CD4-positive, alpha-beta T cell treated with Interleukin-15 for 1 hour (primary cell): Measurements from ENCODE around the gene UQCRH.
"Not testable (repeated sequence)": the region's sequence is repeated elsewhere in the genome, so short reads cannot be mapped to it uniquely, and the experiment has no call there.

Source experiments
- DNase-seq: peaks from one replicate; pipeline ENCODE4 v3.0.0-alpha.2; 2020

UQCRH gene

GRCh38 chr1:46334030-46334384 lies 30.5 kb downstream of the UQCRH start:
- DNase-seq = no peak

GRCh38 chr1:46335081-46335480 lies 31.6 kb downstream of the UQCRH start:
- no peak for DNase-seq

- DNase-seq = not testable (repeated sequence)
These were observed 33.9 kb downstream of the UQCRH start for GRCh38 chr1:46337409-46337808.

DNA sequence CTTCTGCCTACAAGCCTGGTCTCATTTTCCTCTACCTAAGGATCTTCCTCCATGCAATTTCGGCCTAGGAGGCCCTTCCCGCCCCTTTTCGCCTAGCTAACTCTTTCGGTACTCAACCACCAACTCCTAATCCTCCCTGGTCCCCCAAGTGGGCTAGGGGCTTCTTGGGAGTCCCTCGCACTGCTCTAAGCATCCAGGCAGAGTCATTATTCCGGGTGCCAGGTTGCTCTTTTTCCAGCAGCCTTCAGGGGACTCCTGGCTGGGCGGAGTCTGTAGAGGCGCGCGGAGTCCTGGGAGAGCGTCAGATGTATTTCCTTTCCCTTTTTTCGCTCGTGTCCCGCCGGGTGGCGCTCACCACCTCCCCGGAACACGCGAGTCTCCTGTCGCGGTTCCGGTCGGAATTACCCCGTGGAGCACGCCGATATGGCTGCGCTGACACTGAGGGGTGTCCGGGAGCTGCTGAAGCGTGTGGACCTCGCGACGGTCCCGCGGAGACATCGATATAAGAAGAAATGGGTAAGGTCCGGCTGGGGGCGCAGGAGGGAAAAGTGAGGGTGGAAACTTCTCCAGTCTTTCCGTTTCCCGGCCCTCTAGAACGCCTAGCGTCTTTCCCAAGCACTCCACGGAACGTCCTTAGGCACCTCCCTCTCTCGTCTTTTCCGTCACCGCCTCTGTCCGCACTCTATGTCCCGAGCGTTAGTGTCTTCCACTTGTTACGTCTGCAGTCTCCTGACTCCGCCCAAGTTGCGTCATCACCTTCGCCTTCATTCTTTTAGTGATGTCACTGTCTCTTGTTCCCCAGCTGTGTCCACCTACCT lies 37.1 kb downstream of the UQCRH start, which contains the start of gene NSUN4:
NSUN4 (plus strand) TSS at position 404 of the 818 bp plus-strand sequence; CDS start at position 424, 20 bp downstream.
- peak; percentile 91 for DNase-seq

GRCh38 chr1:46341222-46342083 lies 38.0 kb downstream of the UQCRH start:
- DNase-seq = no peak

DNA sequence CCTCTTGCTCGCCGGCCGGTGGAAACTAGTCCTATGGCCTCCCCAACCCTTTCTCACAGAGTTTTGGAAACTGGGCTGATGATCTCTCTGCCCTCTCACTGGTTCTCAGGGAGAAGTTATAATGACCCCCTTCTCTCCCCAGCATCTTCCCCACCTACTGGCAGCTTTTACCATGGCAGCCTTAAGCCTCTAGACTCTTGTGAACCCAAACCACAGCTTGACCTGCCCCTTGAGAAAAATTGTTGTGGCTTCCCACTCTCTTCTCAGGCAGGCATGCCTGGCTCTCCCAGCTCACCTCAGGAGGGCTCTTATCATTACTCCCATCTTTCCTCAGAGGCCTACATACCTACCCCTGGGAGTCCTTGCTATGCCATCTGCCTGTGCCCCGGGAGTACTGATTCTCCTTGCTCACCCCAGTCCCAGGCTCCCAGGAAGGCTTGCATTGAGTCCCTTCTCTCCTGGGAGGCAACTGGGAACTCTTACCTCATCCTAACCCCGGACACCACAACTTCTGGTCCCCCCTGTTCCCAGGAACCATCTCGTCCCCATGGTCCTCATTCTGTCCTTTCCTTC lies 38.7 kb downstream of the UQCRH start:
- no peak for DNase-seq

DNA sequence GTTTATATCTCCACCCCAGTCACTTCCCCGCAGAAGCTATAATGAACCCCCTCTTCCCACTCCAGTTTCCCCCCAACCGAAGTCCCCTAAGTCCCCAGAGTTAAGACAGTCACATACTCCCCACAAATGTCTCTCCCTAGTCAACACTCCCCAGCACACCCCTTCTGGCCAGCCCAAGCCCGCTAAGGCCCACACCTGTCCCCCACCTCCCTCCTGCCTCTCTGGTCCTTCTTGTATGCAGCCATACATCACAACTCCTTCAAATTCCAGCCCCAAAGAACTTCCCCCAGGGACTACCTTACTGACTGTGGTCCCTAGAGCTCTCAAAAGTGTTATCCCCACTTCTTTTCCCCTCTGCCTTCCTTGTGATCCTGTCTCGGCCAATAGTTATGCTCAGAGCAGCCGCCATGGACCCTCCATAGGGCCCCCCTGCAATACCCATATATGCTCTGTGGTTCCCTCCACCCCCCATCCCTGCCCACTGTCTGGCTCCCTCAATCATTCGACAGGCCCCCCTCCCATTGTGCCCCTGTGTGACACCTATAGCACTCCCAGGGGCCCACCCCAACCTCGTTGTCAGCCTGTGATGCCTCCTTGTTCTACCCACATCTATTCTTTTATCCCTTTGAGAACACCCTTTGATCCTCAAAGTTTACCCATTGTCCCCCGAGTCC lies 39.3 kb downstream of the UQCRH start:
- DNase-seq = no peak

GRCh38 chr1:46343351-46343695 lies 39.8 kb downstream of the UQCRH start:
- no peak for DNase-seq

GRCh38 chr1:46343705-46344104 lies 40.2 kb downstream of the UQCRH start:
- DNase-seq = no peak

DNA sequence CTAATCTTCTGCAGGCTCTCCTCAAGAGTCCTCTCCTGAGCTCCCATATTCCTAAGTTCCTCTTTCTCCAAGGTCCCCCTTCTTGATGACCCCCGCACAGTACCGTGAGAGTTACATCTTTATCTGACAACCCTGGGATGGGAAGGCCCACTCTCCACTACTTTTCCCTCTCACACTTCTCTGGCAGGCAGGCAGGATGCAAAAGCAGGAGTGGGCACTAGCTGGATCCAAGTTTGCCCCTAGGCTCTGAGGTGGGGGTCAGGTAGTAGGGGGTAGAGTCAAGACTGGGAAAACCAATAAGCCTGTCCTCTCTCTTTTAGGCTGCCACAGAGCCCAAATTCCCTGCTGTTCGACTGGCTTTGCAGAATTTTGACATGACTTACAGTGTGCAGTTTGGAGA lies 41.0 kb downstream of the UQCRH start:
- no peak for DNase-seq

DNA sequence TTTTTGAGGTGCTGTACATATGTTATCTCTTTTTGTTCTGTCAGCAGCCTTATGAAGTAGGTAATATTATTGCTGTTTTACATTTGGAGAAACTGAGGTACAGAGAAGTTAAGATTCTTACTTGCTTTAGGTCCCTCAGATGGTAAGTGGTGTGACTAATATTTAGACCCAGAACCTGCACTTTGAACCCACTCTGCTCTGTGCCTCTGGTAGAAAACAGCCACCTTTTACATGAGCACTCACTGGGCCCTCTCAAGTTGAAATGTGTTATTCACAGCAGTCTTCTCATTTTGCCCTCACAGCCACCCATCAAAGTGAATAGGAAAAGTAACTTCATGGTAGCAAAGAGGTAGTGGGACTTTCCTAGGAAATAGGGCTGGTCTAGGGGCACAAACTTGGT lies 41.8 kb downstream of the UQCRH start:
- DNase-seq = no peak

DNA sequence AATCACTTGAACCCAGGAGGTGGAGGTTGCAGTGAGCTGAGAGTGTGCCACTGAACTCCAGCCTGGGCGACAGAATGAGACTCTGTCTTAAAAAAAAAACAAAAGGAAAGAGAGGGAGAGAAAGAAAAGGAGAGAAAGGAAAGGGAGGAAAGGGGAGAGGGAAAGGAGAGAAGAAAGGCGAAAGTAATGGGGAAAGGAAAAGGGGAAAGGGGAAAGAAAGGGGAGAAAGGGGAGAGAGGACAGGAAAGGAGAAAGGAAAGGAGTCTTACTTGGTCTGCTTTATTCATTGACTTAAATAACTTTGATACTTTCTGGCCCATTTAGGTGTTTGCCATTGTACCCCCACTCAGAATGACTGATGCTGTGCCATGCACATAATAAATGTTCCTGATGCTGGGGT lies 48.9 kb downstream of the UQCRH start:
- DNase-seq = no peak

DNA sequence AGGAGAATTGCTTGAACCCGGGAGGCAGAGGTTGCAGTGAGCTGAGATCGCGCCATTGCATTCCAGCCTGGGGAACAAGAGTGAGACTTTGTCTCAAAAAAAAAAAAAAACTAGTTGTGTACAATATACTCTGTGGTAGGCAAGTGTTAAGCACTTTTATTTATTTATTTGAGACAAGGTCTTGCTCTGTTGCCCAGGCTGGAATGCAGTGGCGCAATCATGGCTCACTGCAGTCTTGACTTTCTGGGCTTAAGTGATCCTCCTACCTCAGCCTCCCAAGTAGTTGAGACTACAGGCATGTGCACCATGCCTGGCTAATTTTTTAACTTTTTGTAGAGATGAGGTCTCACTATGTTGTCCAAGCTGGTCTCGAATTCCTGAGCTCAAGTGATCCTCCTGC lies 52.4 kb downstream of the UQCRH start:
- not testable (repeated sequence) for DNase-seq

DNA sequence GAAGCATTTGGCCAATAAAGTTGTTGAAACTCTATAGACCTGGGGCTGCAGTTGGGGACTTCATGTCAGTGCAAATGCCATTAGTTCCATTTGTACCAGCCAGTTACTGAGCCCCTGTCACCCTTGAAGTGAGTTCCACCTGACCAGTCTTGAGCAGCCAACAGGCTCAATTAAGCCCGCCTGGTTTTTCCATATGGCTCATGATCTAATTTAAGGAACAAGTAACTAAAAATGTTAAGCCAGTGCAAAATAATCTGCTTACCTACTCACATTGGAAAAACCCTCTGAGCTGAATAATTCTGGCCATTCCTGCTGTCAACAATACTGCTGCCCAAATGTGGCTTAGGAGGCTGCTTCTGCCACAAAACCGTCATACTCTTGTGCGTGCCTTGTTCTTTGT lies 58.7 kb downstream of the UQCRH start:
- no peak for DNase-seq

DNA sequence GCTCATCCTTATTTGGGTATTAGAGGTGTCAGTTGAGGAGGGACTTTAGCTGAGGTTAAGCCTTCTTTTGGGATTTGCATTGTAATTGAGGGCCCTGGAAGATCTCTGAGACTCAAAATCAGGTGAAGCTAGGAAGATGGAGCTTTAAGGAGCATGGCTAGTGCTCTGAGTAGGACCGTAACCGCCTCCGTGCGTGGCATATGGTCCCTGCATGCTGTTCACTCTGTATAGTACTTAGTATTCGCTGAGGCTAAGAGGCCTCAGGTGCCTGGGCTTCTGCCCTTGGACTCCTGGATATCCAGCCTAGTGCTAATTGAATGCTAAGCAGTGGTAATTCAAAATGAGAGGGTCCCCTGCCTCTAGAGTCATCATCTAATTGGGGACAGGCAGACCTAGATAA lies 59.6 kb downstream of the UQCRH start:
- no peak for DNase-seq

- no peak for DNase-seq
These were observed 61.1 kb downstream of the UQCRH start for GRCh38 chr1:46364612-46365011.

- not testable (repeated sequence) for DNase-seq
These were observed 62.3 kb downstream of the UQCRH start for GRCh38 chr1:46365796-46366195.
